Smooth muscle cell (in vitro differentiated cells): Measurements from ENCODE around the gene MYL12B. TPM values are rescaled to one million over a fixed set of nuclear protein-coding genes. Genes with fewer than 3 reads are reported as not detected.
"Not testable (repeated sequence)": the region's sequence is repeated elsewhere in the genome, so short reads cannot be mapped to it uniquely, and the experiment has no call there.

Source experiments
- DNase-seq: peaks from one replicate; lab custom pipeline; 2025; ENCODE audit not compliant: unreplicated experiment; lab: John Stamatoyannopoulos, UW
- H2AFZ ChIP-seq: fragments of 200-600 bp; sonication (generic); 2 replicates; pipeline ENCODE4 v1.6.0; 2016; ENCODE audit warnings: antibody characterized with exemption, low read depth, mild to moderate bottlenecking
- H3F3A ChIP-seq: fragments of 200-600 bp; sonication (generic); 2 replicates; pipeline ENCODE4 v1.6.0; 2017; ENCODE audit warnings: antibody characterized with exemption, low read depth
- H3K27ac ChIP-seq: fragments of 200-600 bp; sonication (generic); 2 replicates; pipeline ENCODE4 v1.5.1; 2016; ENCODE audit warnings: low read depth, mild to moderate bottlenecking
- H3K27me3 ChIP-seq: fragments of 200-600 bp; sonication (generic); 2 replicates; pipeline ENCODE4 v1.6.1; 2016; ENCODE audit warnings: low read depth, mild to moderate bottlenecking
- H3K36me3 ChIP-seq: fragments of 200-600 bp; sonication (generic); 2 replicates; pipeline ENCODE4 v1.5.1; 2016; ENCODE audit warnings: low read depth
- H3K4me1 ChIP-seq: fragments of 200-600 bp; sonication (generic); 2 replicates; pipeline ENCODE4 v1.5.1; 2016; ENCODE audit warnings: low read depth
- H3K4me2 ChIP-seq: fragments of 200-600 bp; sonication (generic); 2 replicates; pipeline ENCODE4 v1.6.0; 2016; ENCODE audit warnings: mild to moderate bottlenecking
- H3K4me3 ChIP-seq: fragments of 200-600 bp; sonication (generic); 2 replicates; pipeline ENCODE4 v1.5.1; 2016; ENCODE audit warnings: mild to moderate bottlenecking
- H3K79me2 ChIP-seq: fragments of 200-600 bp; sonication (generic); 2 replicates; pipeline ENCODE4 v1.6.0; 2016; ENCODE audit warnings: low read depth, mild to moderate bottlenecking
- H3K9ac ChIP-seq: fragments of 200-600 bp; sonication (generic); 2 replicates; pipeline ENCODE4 v1.6.0; 2016; ENCODE audit warnings: low read depth
- H3K9me3 ChIP-seq: fragments of 200-600 bp; sonication (generic); replicated peaks from 2 replicates; pipeline ENCODE4 v1.5.1; 2016; ENCODE audit warnings: low read depth
- H4K20me1 ChIP-seq: fragments of 200-600 bp; sonication (generic); 2 replicates; pipeline ENCODE4 v1.6.0; 2016; ENCODE audit warnings: low read depth
- WGBS: methylation state at CpG from one replicate; pipeline ENCODE4 v1.1.7; 2016; ENCODE audit warnings: low lambda C conversion rate; 5-methylcytosine and 5-hydroxymethylcytosine counted together
- polyA plus RNA-seq: library from polyadenylated mRNA; unstranded; fragments of >200 nt; fragmentation: Nextera tagmentation; extraction: Ambion mirVana; gene quantifications from 2 replicates; pipeline ENCODE4 v1.2.1, GENCODE V29; 2016
- total RNA-seq: library from RNA; depleted of rRNA; stranded (reverse); fragments of >200 nt; gene quantifications from 2 replicates; pipeline ENCODE4 v1.2.3, GENCODE V29; 2014
- TF ChIP-seq, protein P1 (sequence below): fragments of 200-600 bp; sonication (generic); IDR thresholded peaks from 2 replicates; pipeline ENCODE4 v1.5.1; 2017; ENCODE audit warnings: borderline replicate concordance, mild to moderate bottlenecking, antibody characterized with exemption; ENCODE audit not compliant: insufficient read depth, poor library complexity, severe bottlenecking

Gene MYL12B
- total and polyA plus RNA-seq, 2 experiments from 2014 or later = 368 to 498 TPM

DNA sequence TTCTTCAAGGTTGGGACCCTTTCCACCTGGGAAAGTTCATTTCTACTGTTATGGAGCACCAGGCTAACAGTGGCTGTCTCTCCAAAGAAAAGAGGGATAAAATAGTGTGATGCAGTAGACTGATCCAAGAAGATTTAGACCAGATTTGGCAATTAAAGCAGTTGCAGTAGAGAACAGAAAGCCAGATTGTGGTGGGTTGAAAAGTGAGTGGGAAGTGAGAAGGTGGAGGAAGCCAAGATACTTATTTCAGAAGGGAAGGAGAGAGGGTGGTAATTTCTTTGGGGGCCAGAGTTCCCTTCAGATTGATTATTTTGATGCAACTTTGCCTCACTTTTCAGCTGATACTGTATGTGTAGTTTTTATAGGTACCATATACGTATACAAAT, 8.0 kb downstream of the MYL12B start:
- no peak overlapping the region for H3K9ac ChIP-seq

DNA sequence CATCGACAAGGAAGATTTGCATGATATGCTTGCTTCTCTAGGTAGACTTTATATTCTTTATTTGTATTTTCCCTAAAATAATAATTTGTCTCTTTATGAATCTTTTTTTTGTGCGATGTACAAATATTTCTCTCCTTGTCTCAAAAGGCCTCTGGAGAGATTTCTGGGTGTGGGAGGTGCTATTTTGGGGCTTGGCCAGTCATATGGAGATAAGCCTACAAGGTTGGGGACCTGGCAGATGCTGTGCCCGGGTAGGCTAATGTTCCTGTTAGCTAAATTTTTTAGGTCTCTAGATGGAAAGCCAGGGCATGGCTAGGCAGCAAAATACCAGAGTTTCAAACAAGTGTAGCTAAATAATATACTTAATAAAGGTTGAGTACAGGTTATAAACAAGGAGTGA, 11.1 kb downstream of the MYL12B start:
- no peak overlapping the region for H3K27ac ChIP-seq
- H3K27me3 ChIP-seq = no peaks in the 10 kb centered on the region
- no peak overlapping the region for H3K4me3 ChIP-seq
- no peak overlapping the region for H3K9ac ChIP-seq
- no peaks in the 10 kb centered on the region for H3K9me3 ChIP-seq
- DNase-seq = no peak
- peaks cover 10% of the 10 kb centered on the region for H3F3A ChIP-seq
- peaks cover 68% of the 10 kb centered on the region for H3K79me2 ChIP-seq
- peaks cover 4% of the 10 kb centered on the region for H3K4me1 ChIP-seq
- WGBS = 66% methylated on average over 3 of the region's 3 CpGs
- H3K36me3 ChIP-seq = peaks cover 22% of the 10 kb centered on the region
- TF ChIP-seq, protein P1, sequence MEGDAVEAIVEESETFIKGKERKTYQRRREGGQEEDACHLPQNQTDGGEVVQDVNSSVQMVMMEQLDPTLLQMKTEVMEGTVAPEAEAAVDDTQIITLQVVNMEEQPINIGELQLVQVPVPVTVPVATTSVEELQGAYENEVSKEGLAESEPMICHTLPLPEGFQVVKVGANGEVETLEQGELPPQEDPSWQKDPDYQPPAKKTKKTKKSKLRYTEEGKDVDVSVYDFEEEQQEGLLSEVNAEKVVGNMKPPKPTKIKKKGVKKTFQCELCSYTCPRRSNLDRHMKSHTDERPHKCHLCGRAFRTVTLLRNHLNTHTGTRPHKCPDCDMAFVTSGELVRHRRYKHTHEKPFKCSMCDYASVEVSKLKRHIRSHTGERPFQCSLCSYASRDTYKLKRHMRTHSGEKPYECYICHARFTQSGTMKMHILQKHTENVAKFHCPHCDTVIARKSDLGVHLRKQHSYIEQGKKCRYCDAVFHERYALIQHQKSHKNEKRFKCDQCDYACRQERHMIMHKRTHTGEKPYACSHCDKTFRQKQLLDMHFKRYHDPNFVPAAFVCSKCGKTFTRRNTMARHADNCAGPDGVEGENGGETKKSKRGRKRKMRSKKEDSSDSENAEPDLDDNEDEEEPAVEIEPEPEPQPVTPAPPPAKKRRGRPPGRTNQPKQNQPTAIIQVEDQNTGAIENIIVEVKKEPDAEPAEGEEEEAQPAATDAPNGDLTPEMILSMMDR = no peak
- H3K4me2 ChIP-seq = no peak overlapping the region
- no peak overlapping the region for H2AFZ ChIP-seq
- H4K20me1 ChIP-seq = peaks cover 92% of the 10 kb centered on the region

More for the DNA sequence above, 8.0 kb downstream of the MYL12B start:
- H4K20me1 ChIP-seq = peaks cover 99% of the 10 kb centered on the region
- peaks cover 94% of the 10 kb centered on the region for H3K79me2 ChIP-seq
- TF ChIP-seq, protein P1 = no peak
- H3K4me3 ChIP-seq = no peak overlapping the region
- peak overlapping the region; percentile 48 for H3K4me2 ChIP-seq
- peaks cover 16% of the 10 kb centered on the region for H3K4me1 ChIP-seq
- peak overlapping the region; percentile 45 for H3K27ac ChIP-seq
- no peaks in the 10 kb centered on the region for H3K9me3 ChIP-seq
- no peak overlapping the region for H2AFZ ChIP-seq
- H3K36me3 ChIP-seq = peaks cover 4% of the 10 kb centered on the region
- 93% methylated on average over 1 of the region's 1 CpG for WGBS
- DNase-seq = no peak
- no peaks in the 10 kb centered on the region for H3K27me3 ChIP-seq
- no peaks in the 10 kb centered on the region for H3F3A ChIP-seq

DNA sequence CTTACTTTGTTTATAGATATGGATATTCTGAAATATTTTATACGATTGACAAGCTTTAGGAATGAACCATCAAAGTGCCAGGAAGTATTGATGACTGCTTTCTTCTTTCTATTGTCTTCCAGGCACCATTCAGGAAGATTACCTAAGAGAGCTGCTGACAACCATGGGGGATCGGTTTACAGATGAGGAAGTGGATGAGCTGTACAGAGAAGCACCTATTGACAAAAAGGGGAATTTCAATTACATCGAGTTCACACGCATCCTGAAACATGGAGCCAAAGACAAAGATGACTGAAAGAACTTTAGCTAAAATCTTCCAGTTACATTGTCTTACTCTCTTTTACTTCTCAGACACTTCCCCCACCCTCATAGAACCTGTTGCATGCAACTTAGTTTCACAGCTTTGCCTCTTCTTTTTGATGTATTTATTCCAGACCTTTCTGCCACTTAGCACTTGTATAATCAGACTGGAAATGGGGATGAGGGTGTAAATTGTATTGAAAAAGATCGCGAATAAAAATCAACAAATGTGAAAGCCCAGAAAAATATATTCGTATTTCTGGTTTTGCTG, 15.8 kb downstream of the MYL12B start:
- H3K27me3 ChIP-seq, H2AFZ ChIP-seq, H3K4me3 ChIP-seq, H3K27ac ChIP-seq, H3K9me3 ChIP-seq, DNase-seq, H3K9ac ChIP-seq, H3K4me2 ChIP-seq: not testable (repeated sequence)
- Histone ChIP-seq H3K36me3 (peaks cover 26% of the 10 kb centered on the region), H3K4me1 (peaks cover 12% of the 10 kb centered on the region), H4K20me1 (peaks cover 45% of the 10 kb centered on the region), H3K79me2 (peaks cover 21% of the 10 kb centered on the region), H3F3A (peaks cover 24% of the 10 kb centered on the region)
- WGBS = 97% methylated on average over 7 of the region's 7 CpGs

DNA sequence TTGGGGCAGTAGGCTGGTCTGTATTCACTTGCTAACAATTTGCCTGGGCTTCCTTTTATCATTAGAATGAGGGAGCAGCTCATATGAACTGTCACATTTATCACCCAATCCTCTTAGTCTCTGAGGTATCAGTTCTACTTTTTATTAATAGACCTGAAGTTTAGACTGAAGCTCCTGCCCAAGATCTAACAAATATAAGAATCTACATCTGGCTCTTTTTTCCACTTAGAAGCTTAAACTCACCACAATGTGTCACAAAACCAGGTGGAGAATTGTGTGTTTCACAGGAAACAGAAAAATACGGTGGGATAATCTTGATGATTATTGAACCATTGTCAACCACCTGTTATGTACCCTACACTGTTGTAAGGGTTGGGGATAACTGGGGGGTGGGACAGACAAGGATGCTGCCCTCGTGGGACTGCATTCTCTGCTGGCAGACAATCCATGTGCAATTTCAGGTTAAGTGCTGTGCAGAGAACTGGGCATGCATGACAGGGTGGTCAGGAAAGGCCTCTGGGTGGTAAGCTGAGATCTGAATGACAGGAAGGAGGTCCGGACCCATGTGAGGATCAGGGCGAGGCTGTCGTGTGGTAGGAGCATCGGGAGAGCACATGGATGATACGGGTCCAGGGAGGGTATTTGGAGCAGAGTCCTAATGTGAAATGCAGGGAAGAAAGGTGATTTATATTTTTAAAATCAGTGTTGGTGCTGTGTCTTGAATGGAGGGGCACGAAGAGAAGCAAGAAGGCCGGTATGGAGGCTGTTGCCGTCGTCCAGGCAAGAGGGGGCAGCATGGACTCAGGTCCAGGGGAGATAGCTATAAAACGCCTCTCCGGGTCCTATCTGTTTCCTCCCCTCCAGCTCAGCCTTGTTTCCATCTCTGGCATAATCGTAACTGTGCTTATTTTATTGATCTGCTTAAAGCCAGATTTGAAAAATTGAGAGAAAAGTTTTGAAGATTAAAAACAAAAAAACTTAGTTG, 17.6 kb downstream of the MYL12B start:
- no peaks in the 10 kb centered on the region for H3K27me3 ChIP-seq
- H3K4me3 ChIP-seq = no peak overlapping the region
- H3K4me2 ChIP-seq = no peak overlapping the region
- DNase-seq = no peak
- H3K36me3 ChIP-seq = peaks cover 22% of the 10 kb centered on the region
- no peak overlapping the region for H2AFZ ChIP-seq
- H3K9ac ChIP-seq = no peak overlapping the region
- peaks cover 15% of the 10 kb centered on the region for H3K4me1 ChIP-seq
- TF ChIP-seq, protein P1 = no peak
- no peak overlapping the region for H3K27ac ChIP-seq
- WGBS = 65% methylated on average over 14 of the region's 14 CpGs
- no peaks in the 10 kb centered on the region for H3K9me3 ChIP-seq
- H4K20me1 ChIP-seq = peaks cover 28% of the 10 kb centered on the region
- peaks cover 5% of the 10 kb centered on the region for H3K79me2 ChIP-seq
- peaks cover 31% of the 10 kb centered on the region for H3F3A ChIP-seq
